NCI-H2029 (cell line): ENCODE data around the gene TCF19.
"Not testable (repeated sequence)": the region's sequence is repeated elsewhere in the genome, so short reads cannot be mapped to it uniquely, and the experiment has no call there.

Source experiments
- DNase-seq: peaks from one replicate; lab custom pipeline; 2025; lab: John Stamatoyannopoulos, UW

TCF19 gene

GRCh38 chr6:31162463-31163165 lies 4.2 kb downstream of the TCF19 start:
- no peak for DNase-seq

- DNase-seq = no peak
These were observed 5.5 kb downstream of the TCF19 start for GRCh38 chr6:31163922-31164321.

GRCh38 chr6:31164475-31165063 lies 6.2 kb downstream of the TCF19 start:
- DNase-seq = not testable (repeated sequence)

GRCh38 chr6:31165064-31165832 lies 6.9 kb downstream of the TCF19 start:
- not testable (repeated sequence) for DNase-seq

- DNase-seq = no peak
These were observed 7.6 kb downstream of the TCF19 start for GRCh38 chr6:31165986-31166385.

GRCh38 chr6:31168606-31169005 lies 10.2 kb downstream of the TCF19 start:
- DNase-seq = no peak

GRCh38 chr6:31169123-31169857 lies 10.9 kb downstream of the TCF19 start:
- DNase-seq = no peak

GRCh38 chr6:31169858-31170599 lies 11.6 kb downstream of the TCF19 start:
- not testable (repeated sequence) for DNase-seq

- no peak for DNase-seq
These were observed 12.2 kb downstream of the TCF19 start, which contains the start of gene POU5F1 for GRCh38 chr6:31170600-31170881. Gene POU5F1 (minus strand): TSS chr6:31170682. CDS start chr6:31170620, 62 bp downstream.

- no peak for DNase-seq
These were observed 12.7 kb downstream of the TCF19 start for GRCh38 chr6:31170987-31171671.

- DNase-seq = no peak
These were observed 13.8 kb downstream of the TCF19 start for GRCh38 chr6:31171931-31172905.

- DNase-seq = no peak
These were observed 14.6 kb downstream of the TCF19 start for GRCh38 chr6:31172973-31173384.

GRCh38 chr6:31173406-31173805 lies 15.0 kb downstream of the TCF19 start:
- no peak for DNase-seq

- DNase-seq = no peak
These were observed 16.0 kb downstream of the TCF19 start for GRCh38 chr6:31174378-31174777.

GRCh38 chr6:31175971-31176370 lies 17.6 kb downstream of the TCF19 start:
- no peak for DNase-seq

- peak; percentile 65 for DNase-seq
These were observed 20.0 kb downstream of the TCF19 start for GRCh38 chr6:31178143-31179041.

GRCh38 chr6:31179042-31179386 lies 20.6 kb downstream of the TCF19 start:
- DNase-seq = no peak

GRCh38 chr6:31179896-31180295 lies 21.5 kb downstream of the TCF19 start:
- DNase-seq = no peak

- no peak for DNase-seq
These were observed 22.1 kb downstream of the TCF19 start for GRCh38 chr6:31180500-31180899.
